Activated T-helper 1 cell treated with anti-CD3 and anti-CD28 coated beads, Interleukin-2, amount 50 U/mL, for 16 hours (primary cell): ENCODE data around the gene ZFYVE28.
"Not testable (repeated sequence)": the region's sequence is repeated elsewhere in the genome, so short reads cannot be mapped to it uniquely, and the experiment has no call there.

ENCODE experiments used
- DNase-seq, 2 donors: peaks; one replicate each; pipeline ENCODE4 v3.0.0-alpha.2; 2020; ENCODE audit warnings: low read depth in 1 of 2, low spot score in 1 of 2

The ZFYVE28 gene

DNA sequence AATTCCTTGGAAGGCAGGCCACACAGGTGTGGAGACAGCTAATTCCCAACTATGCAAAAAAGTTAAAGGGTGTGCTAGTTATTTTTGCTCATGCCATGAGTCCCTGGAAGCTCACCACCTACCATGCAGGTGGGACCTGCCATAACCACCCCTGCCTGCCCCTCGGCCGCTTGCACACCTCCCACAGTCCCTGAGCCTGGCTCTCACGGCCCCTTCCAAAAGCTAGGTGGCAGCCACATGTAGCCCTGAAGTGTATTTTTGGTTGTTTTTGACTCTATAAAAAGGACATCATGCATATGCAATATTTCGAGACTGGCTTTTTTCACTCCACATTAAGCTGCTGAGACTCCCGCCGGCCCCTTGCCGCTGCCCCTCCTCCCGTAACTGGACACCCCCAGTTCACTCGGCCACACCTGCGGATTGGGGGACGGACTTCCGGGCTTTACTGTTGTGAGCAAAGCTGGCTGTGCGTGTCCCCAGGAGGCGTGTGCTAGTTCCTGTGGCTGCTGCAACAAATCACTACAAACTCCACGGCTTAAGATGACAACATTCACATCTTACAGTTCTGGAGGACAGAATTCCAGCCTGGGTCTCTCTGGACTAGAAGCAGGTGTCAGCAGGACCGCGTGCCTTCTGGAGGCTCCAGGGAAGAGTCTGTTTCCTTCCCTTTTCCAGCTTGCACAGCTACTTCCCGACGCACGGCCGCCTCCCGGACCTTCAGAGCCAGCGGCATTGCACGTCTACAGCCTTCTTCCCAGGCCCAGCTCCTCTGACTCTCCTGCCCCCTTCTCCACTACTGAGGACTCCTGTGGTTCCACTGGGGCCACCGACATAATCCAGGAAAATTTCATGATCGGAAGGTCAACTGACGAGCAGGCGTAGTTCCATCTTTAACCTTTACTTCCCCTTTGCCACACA, 24.8 kb downstream of the ZFYVE28 start:
- DNase-seq = no peak

DNA sequence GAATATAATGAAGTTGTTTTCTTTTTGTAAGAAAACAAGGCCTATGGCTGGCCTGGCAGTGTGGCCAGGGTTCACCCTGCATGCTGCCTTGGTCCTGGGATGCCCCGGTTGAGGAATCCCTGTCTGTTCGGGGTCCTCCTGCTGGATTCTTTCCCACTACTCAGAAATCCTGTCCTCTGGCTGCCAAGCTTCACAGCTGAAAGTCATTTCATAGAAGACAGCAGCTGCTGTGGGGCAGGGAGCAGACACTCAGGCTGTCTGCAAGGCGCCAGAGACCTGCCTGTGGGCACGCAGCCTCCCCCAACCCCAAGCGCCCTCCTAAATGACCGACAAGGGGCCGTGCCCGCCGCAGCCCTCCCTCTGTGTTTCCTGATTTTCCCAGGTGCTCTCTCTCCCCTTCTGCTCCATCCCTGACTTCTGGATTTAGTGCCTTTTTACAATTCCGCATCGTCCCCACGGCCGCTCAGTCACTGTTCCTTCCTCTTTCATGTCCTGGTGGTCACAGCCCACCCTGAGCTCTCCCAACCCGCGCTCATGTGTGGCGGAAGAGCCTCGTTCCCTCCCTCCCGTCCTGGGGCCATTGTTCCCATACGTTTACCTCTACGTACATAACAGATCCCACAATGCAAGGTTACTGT, 27.5 kb downstream of the ZFYVE28 start:
- no peak for DNase-seq

DNA sequence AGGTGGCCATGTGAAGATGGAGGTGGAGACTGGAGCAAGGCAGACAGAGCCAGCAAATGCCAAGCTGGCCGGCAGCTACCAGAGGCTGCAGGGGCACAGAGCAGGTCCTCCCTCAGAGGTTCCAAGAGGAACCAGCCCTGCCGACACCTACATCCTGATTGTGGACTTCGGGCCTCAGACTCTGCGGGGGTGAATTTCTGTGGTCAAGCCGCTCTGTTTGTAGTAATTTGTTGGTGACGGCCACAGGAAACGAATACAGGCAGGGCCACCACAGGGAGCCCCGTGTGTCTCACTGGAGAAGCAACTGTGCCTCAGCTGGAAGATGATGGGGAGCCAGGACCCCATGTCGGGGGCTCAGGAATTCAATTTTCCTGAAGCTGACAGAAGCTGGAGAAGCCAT, 28.3 kb downstream of the ZFYVE28 start:
- DNase-seq = no peak

DNA sequence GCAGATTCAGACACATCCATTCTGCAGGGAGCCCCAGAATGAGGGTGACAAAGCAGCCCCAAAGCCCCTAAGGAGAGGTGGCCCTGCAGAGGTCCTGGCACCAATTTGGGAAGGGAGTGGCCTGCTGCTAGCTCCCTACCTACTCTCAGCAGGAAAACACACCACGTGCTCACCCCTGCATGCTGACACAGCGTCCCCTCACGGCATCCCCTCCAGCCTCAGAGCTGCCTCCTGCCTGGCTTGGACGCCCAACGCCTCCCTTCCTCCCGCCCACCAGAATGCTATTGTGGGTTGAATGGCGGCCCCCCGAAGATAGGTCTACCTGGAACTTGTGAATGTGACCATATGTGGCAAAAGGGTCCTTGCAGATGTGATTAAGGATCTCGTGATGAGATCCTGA, 28.8 kb downstream of the ZFYVE28 start:
- DNase-seq = no peak

DNA sequence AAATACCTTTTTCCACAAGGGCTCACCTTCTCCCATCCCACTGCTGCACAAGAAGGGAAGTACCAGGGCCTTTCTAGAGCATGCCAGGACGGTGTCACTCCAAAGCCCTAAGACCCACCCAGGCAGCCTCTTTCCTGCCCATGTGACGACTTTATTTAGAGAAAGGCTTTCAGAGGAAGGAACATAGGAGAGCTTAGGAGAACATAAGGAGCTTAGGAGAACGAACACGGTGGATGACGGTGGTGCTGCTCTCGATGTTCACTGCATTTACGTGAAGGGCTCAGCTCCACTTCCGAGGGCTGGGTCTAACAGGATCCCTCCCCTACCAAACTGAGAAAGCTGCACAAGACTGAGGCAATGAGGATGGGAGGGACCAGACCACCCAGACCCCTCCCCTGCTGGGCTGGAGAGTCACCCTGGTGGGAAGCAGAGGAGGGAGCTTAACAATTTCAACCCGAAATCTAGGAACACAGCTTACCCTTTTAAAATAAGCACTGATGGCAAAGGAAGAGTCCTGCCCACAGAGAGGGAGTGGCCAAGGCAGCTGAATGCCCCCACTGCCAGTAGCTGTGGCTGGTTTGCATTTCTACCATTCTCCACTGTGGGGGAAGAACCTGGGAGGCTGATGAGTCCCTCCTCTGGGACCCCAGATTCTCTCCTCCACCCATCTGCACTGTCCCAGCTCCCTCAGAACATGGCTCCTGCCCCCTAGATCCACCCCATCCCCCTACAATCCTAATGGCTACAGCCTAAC, 29.8 kb downstream of the ZFYVE28 start:
- DNase-seq = no peak

DNA sequence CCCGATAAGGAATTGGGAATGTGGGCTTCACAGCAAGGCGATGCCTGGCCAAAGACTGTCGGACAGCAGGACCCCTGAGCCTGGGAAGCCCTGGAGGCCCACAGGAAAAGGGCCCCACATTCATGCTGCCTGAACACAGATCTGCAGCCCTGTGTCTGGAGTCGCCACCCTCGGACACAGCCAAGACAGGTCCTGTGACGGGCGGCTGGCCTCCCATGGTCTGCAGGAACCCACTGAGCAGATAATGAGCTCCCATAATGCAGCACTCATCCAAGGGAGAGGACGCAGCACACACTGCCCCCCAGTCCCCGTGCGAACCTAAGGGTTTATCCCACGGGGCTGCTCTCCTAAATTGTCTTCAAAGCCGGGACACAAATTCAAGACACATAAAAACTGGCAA, 30.6 kb downstream of the ZFYVE28 start:
- DNase-seq = no peak

DNA sequence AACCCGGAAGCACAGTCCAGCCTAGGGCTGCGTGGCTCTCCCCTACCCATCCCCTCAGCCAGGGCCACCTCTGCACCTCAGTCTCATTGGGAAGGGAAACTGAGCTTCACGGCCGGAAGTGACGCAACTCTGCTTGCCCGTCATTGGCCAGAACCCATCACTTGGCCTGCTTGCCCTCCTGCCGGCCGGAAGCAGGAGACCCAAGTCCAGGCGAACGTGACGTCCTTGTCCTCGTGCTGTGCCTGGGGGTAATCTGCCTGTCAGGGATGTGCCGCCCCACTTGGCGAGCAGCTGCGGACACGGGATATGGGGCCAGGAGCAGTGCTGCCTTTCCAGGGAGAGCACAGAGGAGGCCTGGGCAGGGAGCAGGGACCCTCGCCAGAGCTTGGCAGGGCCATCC, 31.2 kb downstream of the ZFYVE28 start:
- no peak for DNase-seq

DNA sequence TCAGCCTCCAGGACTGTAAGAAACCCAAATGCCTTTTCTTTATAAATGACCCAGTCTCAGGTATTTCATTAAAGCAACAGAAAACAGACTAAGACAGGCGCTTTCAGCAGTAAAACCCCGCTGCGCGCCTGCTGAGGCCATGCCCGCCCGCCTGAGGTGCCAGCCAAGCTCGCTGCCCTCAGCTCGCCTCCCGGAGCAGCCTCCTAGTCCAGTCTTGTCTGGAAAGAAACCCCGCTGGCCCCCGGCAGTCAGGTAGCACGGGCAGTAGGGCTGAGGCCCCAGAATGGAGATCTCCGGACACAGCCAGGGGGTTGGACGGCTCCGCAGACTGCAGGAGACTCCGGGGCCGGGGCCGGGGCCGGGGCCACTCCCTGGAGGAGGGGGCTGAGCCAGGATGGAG, 31.7 kb downstream of the ZFYVE28 start:
- no peak for DNase-seq

DNA sequence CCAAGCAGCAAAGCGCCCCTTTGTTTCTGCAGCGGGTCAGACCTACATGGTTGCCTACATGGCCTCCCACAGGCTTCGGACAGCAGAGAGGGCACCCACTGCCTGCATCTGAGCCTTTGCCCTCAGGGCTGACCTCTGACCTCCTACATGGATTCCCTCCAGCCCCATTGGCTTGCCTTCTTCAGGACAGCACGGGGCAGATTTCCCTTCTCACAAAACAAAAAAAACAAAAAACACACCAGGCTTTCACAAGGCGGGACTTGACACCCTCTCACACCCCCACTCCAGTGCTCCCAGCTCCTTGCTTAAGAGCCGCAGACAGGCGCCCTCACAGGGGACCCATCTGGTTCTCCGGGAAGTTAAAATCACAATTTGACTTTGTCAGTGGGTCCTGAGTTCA, 32.9 kb downstream of the ZFYVE28 start:
- no peak for DNase-seq

DNA sequence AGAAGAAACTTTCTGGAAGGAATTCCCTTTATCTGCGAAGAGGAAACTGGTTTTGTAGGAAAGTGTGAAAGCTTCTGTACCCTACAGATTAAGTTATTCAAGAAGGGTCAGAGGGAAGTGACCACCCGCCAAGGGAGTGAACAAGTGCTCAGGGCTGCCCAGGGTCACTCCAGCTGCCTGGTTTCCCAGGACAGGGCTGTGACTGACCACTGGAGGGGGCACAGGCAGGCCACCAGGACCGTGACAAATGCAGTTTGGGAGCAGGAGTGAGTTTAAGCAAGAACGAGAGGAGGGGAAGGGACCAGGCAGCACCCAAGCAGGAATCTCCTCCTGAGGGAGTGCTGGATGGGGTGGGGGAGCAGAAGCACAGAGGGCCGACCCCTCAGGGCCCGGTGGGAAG, 34.2 kb downstream of the ZFYVE28 start:
- DNase-seq = no peak

DNA sequence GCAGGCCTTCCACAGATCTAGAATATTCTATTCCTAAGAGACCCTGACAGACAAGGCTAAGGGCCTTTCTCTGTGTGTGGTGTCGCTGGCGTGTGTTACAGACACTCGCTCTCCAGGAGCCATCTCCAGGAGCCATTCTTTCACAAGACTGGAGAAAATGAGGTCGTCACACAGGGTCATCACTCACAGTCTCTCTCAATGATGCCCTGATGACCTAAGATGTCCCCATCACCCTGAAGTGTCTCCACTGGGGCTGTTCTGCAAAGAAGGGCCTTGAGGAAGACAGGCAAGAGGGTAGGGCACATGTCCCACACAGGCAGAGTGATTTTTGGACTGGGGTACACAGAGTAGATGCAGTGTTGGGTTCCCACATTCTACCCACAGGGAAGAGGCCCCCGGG, 34.7 kb downstream of the ZFYVE28 start:
- no peak for DNase-seq

DNA sequence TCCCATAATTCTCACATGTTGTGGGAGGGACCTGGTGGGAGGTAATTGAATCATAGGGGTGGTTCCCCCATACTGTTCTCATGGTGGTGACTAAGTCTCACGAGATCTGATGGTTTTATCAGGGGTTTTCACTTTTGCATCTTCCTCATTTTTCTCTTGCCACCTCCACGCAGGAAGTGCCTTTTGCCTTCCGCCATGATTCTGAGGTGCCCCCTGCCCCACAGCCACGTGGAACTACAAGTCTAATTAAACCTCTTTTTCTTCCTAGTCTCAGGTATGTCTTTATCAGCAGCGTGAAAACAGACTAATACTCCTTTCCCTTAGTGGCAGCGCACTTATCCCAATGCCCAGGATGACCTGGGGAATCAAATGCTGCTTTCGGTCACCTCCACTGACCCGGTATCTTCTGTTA, 35.2 kb downstream of the ZFYVE28 start:
- DNase-seq = not testable (repeated sequence)

DNA sequence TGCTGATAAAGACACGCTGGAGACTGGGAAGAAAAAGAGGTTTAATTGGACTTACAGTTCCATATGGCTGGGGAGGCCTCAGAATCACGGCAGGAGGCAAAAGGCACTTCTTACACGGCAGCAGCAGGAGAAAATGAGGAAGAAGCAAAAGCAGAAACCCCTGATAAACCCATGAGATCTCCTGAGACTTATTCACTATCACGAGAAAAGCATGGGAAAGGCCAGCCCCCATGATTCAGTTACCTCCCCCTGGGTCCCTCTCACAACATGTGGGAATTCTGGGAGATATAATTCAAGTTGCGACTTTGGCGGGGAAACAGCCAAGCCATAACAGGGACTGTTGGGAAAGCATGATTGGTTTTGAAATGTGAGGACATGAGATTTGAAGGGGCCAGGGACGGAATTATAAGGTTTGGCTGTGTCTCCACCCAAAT, 35.7 kb downstream of the ZFYVE28 start:
- not testable (repeated sequence) for DNase-seq

DNA sequence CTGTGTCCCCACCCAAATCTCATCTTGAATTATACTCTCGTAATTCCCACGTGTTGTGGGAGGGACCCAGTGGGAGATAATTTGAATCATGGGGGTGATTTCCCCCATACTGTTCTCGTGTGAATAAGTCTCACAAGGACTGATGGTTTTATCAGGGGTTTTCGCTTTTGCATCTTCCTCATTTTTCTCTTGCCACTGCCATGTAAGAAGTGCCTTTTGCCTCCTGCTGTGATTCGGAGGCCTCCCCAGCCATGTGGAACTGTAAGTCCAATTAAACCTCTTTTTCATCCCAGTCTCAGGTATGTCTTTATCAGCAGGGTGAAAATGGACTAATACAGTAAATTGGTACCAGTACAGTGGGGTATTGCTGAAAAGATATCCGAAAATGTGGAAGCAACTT, 37.9 kb downstream of the ZFYVE28 start:
- not testable (repeated sequence) for DNase-seq

DNA sequence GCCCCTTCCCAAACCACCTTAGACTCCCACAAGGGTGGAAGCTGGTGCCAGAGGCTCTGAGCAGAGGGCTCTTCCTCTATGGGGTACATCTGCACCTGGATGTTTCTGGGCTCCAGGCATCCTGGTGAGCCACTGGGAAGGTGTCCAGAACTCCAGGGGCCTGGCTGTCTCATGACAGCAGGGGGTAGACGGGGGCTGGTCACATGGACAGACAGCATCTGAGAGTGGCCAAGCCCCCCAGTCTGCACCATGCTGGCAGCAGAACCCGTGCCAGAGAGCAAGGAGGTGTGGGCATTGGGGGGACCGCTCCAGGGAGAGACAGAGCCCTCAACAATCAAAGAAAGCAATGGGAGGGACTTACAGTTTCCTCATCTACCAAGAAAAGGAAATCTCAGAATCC, 39.5 kb downstream of the ZFYVE28 start:
- no peak for DNase-seq

DNA sequence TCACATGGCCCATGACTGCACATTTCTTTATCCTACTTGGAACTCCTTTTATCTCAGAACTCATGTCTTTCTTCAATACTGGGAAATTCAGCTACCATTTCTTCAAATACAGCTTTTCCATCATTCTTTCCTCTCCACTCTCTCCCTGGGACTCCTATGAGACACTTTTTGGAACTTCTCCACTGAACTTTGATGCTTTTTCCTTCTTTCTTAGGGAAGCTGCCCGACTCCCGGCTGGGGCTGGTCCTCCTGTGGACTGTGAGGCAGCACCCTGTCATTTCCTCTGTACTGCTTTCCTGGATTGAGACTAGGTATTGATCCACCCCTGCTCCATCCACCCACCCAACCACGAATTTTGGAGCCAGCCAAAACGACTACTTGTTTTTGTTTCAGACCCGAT, 40.0 kb downstream of the ZFYVE28 start:
- DNase-seq = no peak

DNA sequence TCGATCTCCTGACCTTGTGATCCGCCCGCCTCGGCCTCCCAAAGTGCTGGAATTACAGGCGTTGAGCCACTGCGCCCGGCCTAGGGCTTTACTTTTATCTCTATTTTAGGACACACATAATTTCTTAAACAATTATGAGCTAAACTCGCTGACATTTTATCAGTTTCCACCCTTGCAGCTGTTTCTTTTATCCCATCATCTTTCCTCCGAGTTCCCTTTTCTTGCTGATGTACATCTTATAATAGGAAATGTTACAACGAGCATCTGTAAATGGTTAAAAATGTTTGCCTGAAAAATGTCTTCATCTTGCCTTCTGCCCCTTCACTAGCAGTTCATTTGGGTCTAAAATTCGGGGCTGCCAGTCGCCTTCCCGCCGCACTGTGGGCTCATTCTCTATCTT, 41.2 kb downstream of the ZFYVE28 start:
- DNase-seq = no peak

DNA sequence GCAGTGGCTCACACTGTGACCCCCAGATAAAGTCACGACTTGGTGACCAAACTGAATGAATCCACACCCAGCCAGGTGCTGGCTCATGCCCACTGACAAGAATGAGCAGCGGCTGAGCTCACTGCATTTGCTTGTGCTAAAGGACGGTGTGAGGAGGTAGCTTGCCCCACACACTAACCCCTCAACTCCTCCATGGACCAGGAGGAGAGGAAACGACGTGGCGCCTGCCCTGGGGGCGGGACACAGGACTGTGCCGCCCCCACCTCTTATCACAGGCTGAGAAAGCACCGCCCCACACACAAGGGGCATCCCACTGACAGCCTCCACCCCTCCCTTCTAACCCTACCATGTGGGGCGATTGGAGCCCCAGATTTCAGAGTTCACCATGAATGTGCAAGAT, 43.0 kb downstream of the ZFYVE28 start:
- DNase-seq = no peak

DNA sequence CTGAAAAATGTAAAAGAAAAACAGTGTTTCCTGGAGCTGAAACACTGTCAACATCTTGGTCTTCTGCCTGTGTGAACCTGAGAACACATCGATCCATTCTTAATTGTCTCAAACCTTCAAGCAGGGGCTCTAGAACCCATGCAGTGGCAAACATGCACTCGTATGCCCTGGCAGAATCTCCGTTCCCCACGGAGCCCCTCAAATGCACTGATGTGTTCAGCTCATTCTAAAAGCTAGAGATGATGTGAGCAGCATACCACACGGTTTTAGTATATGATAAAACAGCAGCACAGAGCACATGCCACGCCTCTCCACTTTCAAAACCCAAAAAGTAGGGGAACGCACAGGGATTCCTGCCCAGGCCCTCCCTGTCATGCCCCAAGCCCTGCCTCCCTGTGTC, 44.9 kb downstream of the ZFYVE28 start:
- DNase-seq = no peak

DNA sequence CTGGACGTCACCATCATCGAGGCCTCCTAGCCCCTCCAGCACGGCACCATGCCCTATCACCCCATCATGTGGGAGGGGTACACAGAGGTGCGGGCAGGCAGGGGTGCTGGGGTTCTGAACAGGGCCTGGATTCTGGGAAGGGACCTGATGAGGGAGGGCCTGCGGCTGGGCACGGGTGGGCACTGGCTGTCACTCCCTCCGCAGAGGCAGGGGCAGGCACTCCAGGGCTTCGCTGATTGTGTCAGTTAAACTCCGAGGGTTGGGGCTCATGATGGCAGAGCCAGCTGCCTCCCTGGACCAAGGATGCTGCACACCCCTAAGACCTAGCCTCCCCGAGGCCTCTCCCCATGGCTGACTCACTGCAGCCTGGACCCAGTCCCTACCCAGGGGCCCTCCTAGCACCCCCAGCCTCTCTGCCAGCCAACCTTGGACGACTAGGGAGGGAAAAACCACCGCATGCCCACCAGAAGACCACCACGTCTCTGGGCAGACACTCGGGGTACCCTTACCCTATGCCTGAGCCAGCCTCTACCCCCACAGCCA, 45.9 kb downstream of the ZFYVE28 start:
- no peak for DNase-seq

DNA sequence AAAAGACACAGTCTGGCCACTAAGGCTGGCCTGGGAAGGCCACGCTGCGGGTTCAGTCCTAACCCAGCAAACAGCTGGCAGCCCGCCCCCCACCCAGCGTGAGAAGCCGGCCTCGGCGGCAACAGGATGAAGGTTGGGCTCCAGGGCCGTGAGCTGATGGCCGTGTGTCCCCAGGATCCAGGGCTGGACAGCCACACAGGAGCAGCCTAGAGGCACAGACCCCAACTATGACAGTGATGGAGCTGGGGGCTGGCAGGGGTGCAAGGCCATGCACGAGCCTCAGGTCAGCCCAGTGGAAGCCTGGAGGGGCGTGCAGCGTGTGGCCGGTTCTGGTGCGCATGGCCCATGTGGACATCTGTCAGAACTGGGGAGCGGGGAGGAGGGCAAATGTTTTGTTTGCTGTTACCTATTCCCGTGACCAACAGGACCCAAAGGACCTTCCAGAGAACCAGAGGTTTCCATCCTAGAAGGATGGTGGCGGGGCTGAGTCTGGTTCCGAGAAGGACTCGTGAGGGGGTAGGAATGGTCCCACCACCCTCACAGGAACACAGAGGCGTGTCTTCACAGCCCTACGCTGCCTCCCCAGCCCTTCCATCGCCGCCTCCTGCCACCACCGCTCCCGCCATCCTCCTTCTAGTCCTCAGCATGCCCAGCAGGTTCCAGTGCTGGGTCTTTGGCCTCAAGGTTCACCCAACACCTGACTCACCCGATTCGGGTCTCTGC, 46.5 kb downstream of the ZFYVE28 start:
- no peak for DNase-seq
